ENCODE measurements around the gene CLIP4. TPM values are rescaled to one million over a fixed set of nuclear protein-coding genes. Genes with fewer than 3 reads are reported as not detected.

The CLIP4 gene
- total RNA-seq, 1 experiment from 2014 or later = 134 TPM

- no peak overlapping the region for H2AFZ ChIP-seq
- intact Hi-C loops (cut with micrococcal nuclease; ENCODE audit: unreplicated experiment) = no loop called here
- no peak for TF ChIP-seq CTCF (conservative IDR thresholded peaks at IDR 0.05)
- no peak for TF ChIP-seq EZH2 (IDR thresholded peaks at IDR 0.05; ENCODE audit: low read depth)
- H3K4me1 ChIP-seq (replicated peaks; ENCODE audit: insufficient read depth) = no peaks in the 10 kb centered on the region
- H3K36me3 ChIP-seq (ENCODE audit: low read depth) = no peaks in the 10 kb centered on the region
- no peaks in the 10 kb centered on the region for H4K20me1 ChIP-seq (ENCODE audit: insufficient read depth)
- POLR2A ChIA-PET (ENCODE audit: unreplicated experiment) = no interaction called here
- H3K4me3 ChIP-seq = no peak overlapping the region
- no peaks in the 10 kb centered on the region for H3K9me2 ChIP-seq (ENCODE audit: insufficient read depth)
- no peak overlapping the region for H3K4me2 ChIP-seq
- no peaks in the 10 kb centered on the region for H3K9me3 ChIP-seq (ENCODE audit: insufficient read depth, low read depth)
- BruUV-seq (replicated peaks) = no TSS peak
- H3K27me3 ChIP-seq (ENCODE audit: insufficient read depth, low read depth) = no peaks in the 10 kb centered on the region
- H3K27ac ChIP-seq = no peak overlapping the region
- H3K79me2 ChIP-seq (ENCODE audit: low read depth) = no peaks in the 10 kb centered on the region
- H3F3A ChIP-seq (ENCODE audit: insufficient read depth, low read depth) = no peaks in the 10 kb centered on the region
- DNase-seq = peak in 1 of 2 experiments; percentile 25
- CTCF ChIA-PET = interaction anchor here (0.6 kb wide), 1 partner anchor 16 kb away, joined by 3 read pairs; no protein-coding TSS in a partner anchor
These were observed 43.0 kb upstream of the CLIP4 start for GRCh38 chr2:29072251-29072650.

GRCh38 chr2:29072971-29073725 is 42.1 kb upstream of the CLIP4 start:
- ChIA-PET POLR2A (ENCODE audit: unreplicated experiment) (interaction anchor here (0.6 kb wide), 1 partner anchor 105 kb away, joined by 8 read pairs; no protein-coding TSS in a partner anchor), CTCF (no interaction called here)
- Histone ChIP-seq H2AFZ (no peak overlapping the region), H3K27me3 (ENCODE audit: insufficient read depth, low read depth) (no peaks in the 10 kb centered on the region), H3K27ac (no peak overlapping the region), H3K4me1 (replicated peaks; ENCODE audit: insufficient read depth) (no peaks in the 10 kb centered on the region), H3K9me3 (ENCODE audit: insufficient read depth, low read depth) (no peaks in the 10 kb centered on the region), H4K20me1 (ENCODE audit: insufficient read depth) (no peaks in the 10 kb centered on the region), H3K36me3 (ENCODE audit: low read depth) (no peaks in the 10 kb centered on the region), H3K79me2 (ENCODE audit: low read depth) (no peaks in the 10 kb centered on the region), H3F3A (ENCODE audit: insufficient read depth, low read depth) (no peaks in the 10 kb centered on the region), H3K4me3 (no peak overlapping the region), H3K4me2 (no peak overlapping the region), H3K9me2 (ENCODE audit: insufficient read depth) (no peaks in the 10 kb centered on the region)
- BruUV-seq (replicated peaks) = no TSS peak
- peak in 1 of 2 experiments; percentile 21 for DNase-seq
- TF ChIP-seq CTCF (conservative IDR thresholded peaks at IDR 0.05) = no peak
- no peak for TF ChIP-seq EZH2 (IDR thresholded peaks at IDR 0.05; ENCODE audit: low read depth)
- intact Hi-C loops (cut with micrococcal nuclease; ENCODE audit: unreplicated experiment) = no loop called here

- no peak for TF ChIP-seq EZH2 (IDR thresholded peaks at IDR 0.05; ENCODE audit: low read depth)
- no peak for TF ChIP-seq CTCF (conservative IDR thresholded peaks at IDR 0.05)
- Histone ChIP-seq H3K9me2 (ENCODE audit: insufficient read depth) (no peaks in the 10 kb centered on the region), H3F3A (ENCODE audit: insufficient read depth, low read depth) (no peaks in the 10 kb centered on the region), H3K79me2 (ENCODE audit: low read depth) (no peaks in the 10 kb centered on the region), H3K4me3 (no peak overlapping the region), H3K9me3 (ENCODE audit: insufficient read depth, low read depth) (no peaks in the 10 kb centered on the region), H4K20me1 (ENCODE audit: insufficient read depth) (no peaks in the 10 kb centered on the region), H3K36me3 (ENCODE audit: low read depth) (no peaks in the 10 kb centered on the region), H3K27me3 (ENCODE audit: insufficient read depth, low read depth) (no peaks in the 10 kb centered on the region), H3K4me2 (no peak overlapping the region), H3K27ac (no peak overlapping the region), H2AFZ (no peak overlapping the region), H3K4me1 (replicated peaks; ENCODE audit: insufficient read depth) (no peaks in the 10 kb centered on the region)
- ChIA-PET POLR2A (ENCODE audit: unreplicated experiment) (interaction anchor here (0.6 kb wide), 1 partner anchor 106 kb away, joined by 8 read pairs; no protein-coding TSS in a partner anchor), CTCF (no interaction called here)
- no TSS peak for BruUV-seq (replicated peaks)
- DNase-seq = no peak
- intact Hi-C loops (cut with micrococcal nuclease; ENCODE audit: unreplicated experiment) = no loop called here
These were observed 41.3 kb upstream of the CLIP4 start for GRCh38 chr2:29073933-29074332.

Measured in PC-9 (cell line).